GM21526 (cell line): ENCODE results near the gene DESI1.
"Not testable (repeated sequence)": the region's sequence is repeated elsewhere in the genome, so short reads cannot be mapped to it uniquely, and the experiment has no call there.

ENCODE experiments used
- ATAC-seq: cut with Tn5 transposase; IDR thresholded peaks from one replicate; pipeline ENCODE4 v1.9.1; 2021; ENCODE audit warnings: moderate library complexity; ENCODE audit not compliant: unreplicated experiment, low FRiP score

DESI1 gene

GRCh38 chr22:41637623-41638022 is 16.8 kb upstream of the DESI1 start:
- not testable (repeated sequence) for ATAC-seq

GRCh38 chr22:41636467-41636866 is 15.6 kb upstream of the DESI1 start:
- ATAC-seq = no peak

GRCh38 chr22:41634610-41635009 is 13.8 kb upstream of the DESI1 start:
- not testable (repeated sequence) for ATAC-seq

- not testable (repeated sequence) for ATAC-seq
These were observed 10.8 kb upstream of the DESI1 start for GRCh38 chr22:41631615-41632014.

GRCh38 chr22:41631115-41631514 is 10.3 kb upstream of the DESI1 start:
- not testable (repeated sequence) for ATAC-seq

- no peak for ATAC-seq
These were observed 4.7 kb upstream of the DESI1 start for GRCh38 chr22:41625577-41625976.

- ATAC-seq = no peak
These were observed 1.0 kb upstream of the DESI1 start for GRCh38 chr22:41621911-41622179.

GRCh38 chr22:41621099-41621910 is 462 bp upstream of the DESI1 start, which contains the start of gene XRCC6:
TSS of gene XRCC6 (plus strand) at chr22:41621295. CDS start at chr22:41622005, 710 bp downstream.
- peak; percentile 71 for ATAC-seq

GRCh38 chr22:41619979-41620588 is 759 bp downstream of the DESI1 start:
- ATAC-seq = peak; percentile 17

GRCh38 chr22:41613456-41613855 is 7.4 kb downstream of the DESI1 start:
- ATAC-seq = no peak

GRCh38 chr22:41612603-41613306 is 8.1 kb downstream of the DESI1 start:
- no peak for ATAC-seq

- ATAC-seq = no peak
These were observed 12.5 kb downstream of the DESI1 start for GRCh38 chr22:41608386-41608785.

- ATAC-seq = peak; percentile 51
These were observed 16.9 kb downstream of the DESI1 start for GRCh38 chr22:41603873-41604332.

- ATAC-seq = no peak
These were observed 19.9 kb downstream of the DESI1 start for GRCh38 chr22:41600976-41601375.

- ATAC-seq = no peak
These were observed 21.8 kb downstream of the DESI1 start for GRCh38 chr22:41598891-41599635.

GRCh38 chr22:41598081-41598480 is 22.8 kb downstream of the DESI1 start:
- no peak for ATAC-seq

GRCh38 chr22:41597635-41597953 is 23.2 kb downstream of the DESI1 start:
- no peak for ATAC-seq

GRCh38 chr22:41596776-41597634 is 23.8 kb downstream of the DESI1 start:
- no peak for ATAC-seq

GRCh38 chr22:41595703-41596102 is 25.1 kb downstream of the DESI1 start:
- no peak for ATAC-seq
